ENCODE data around the gene BCAR1. TPM values are rescaled to one million over a fixed set of nuclear protein-coding genes. Genes with fewer than 3 reads are reported as not detected.

BCAR1 gene
- polyA plus RNA-seq, 1 donor (not counting 4 experiments of a cell fraction or from before 2014, with no cell fraction given): 17.8 TPM

DNA sequence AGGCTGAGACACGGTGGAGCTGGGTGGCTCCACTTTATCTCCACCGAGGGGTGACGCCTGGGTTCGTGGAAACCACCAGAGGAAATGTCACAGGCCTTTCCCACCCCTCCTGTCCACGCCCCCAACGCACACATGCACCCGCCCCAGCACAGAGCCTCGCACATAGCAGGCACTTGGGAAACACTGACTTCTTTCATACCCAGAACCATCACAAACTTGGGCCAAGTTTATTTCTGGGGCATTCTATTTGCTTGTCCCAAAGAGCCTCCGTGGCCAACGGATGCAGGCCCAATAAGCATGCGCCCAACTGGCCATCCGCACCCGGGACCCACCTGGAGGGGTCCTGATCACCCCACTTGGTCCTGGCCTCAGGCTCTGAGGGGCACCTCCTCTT lies 3.3 kb downstream of the BCAR1 start:
- TF ChIP-seq CTCF (optimal IDR thresholded peaks at IDR 0.05 in 1 of 3, IDR thresholded peaks at IDR 0.05 in 1 of 3, conservative IDR thresholded peaks at IDR 0.05 in 1 of 3; ENCODE audit: extremely low read depth in 1 of 3, insufficient read depth in 2 of 3, low read length in 3 of 3): no peak
- no peak for TF ChIP-seq EZH2 (IDR thresholded peaks at IDR 0.05; ENCODE audit: low read length)
- Histone ChIP-seq H4K20me1 (ENCODE audit: control insufficient read depth, extremely low read depth, insufficient read depth, low read length) (peaks cover 19% of the 10 kb centered on the region), H3K9ac (ENCODE audit: control insufficient read depth, extremely low read depth, insufficient read depth, low read length) (no peak overlapping the region), H2AFZ (ENCODE audit: control insufficient read depth, low read length) (no peak overlapping the region), H3K9me3 (ENCODE audit: control insufficient read depth, low read depth, low read length) (no peaks in the 10 kb centered on the region), H3K9me1 (ENCODE audit: control insufficient read depth, extremely low read depth, insufficient read depth, low read length) (peaks cover 2% of the 10 kb centered on the region), H3K27ac (ENCODE audit: control insufficient read depth, insufficient read depth, low read length) (no peak overlapping the region), H3K4me2 (ENCODE audit: control insufficient read depth, extremely low read depth, insufficient read depth, low read depth, low read length) (no peak overlapping the region), H3K4me1 (ENCODE audit: control insufficient read depth, extremely low read depth, insufficient read depth, low read length) (peaks cover 78% of the 10 kb centered on the region), H3K4me3 (ENCODE audit: control insufficient read depth in 2 of 3, extremely low read depth in 1 of 3, insufficient read depth in 2 of 3, low read depth in 1 of 3, low read length in 3 of 3) (no peak overlapping the region), H3K36me3 (ENCODE audit: control insufficient read depth in 2 of 2, extremely low read depth in 1 of 2, insufficient read depth in 2 of 2, low read length in 2 of 2) (peaks cover 7 to 29% of the 10 kb centered on the region in 2 experiments), H3K27me3 (ENCODE audit: control insufficient read depth, extremely low read depth, insufficient read depth, low read length) (no peaks in the 10 kb centered on the region), H3K79me2 (ENCODE audit: control insufficient read depth, insufficient read depth, low read length) (peaks cover 94% of the 10 kb centered on the region)
- dilution Hi-C loops (cut with MboI; ENCODE audit: extremely low pct_ligation_motif_present, low sequenced_read_pairs): loop anchor here (25.0 kb wide), 1 partner anchor 139 kb away; no protein-coding TSS in a partner anchor
- FAIRE-seq (no peak), DNase-seq (ENCODE audit: low read depth, low spot score) (no peak)

- Histone ChIP-seq H3K4me1 (ENCODE audit: control insufficient read depth, extremely low read depth, insufficient read depth, low read length) (peaks cover 69% of the 10 kb centered on the region), H3K36me3 (ENCODE audit: control insufficient read depth in 2 of 2, extremely low read depth in 1 of 2, insufficient read depth in 2 of 2, low read length in 2 of 2) (peaks cover 13 to 34% of the 10 kb centered on the region in 2 experiments), H3K4me2 (ENCODE audit: control insufficient read depth, extremely low read depth, insufficient read depth, low read depth, low read length) (no peak overlapping the region), H3K27me3 (ENCODE audit: control insufficient read depth, extremely low read depth, insufficient read depth, low read length) (no peaks in the 10 kb centered on the region), H3K4me3 (ENCODE audit: control insufficient read depth in 2 of 3, extremely low read depth in 1 of 3, insufficient read depth in 2 of 3, low read depth in 1 of 3, low read length in 3 of 3) (no peak overlapping the region), H3K9ac (ENCODE audit: control insufficient read depth, extremely low read depth, insufficient read depth, low read length) (no peak overlapping the region), H3K79me2 (ENCODE audit: control insufficient read depth, insufficient read depth, low read length) (peaks cover 95% of the 10 kb centered on the region), H3K9me1 (ENCODE audit: control insufficient read depth, extremely low read depth, insufficient read depth, low read length) (peaks cover 2% of the 10 kb centered on the region), H2AFZ (ENCODE audit: control insufficient read depth, low read length) (no peak overlapping the region), H3K27ac (ENCODE audit: control insufficient read depth, insufficient read depth, low read length) (no peak overlapping the region), H4K20me1 (ENCODE audit: control insufficient read depth, extremely low read depth, insufficient read depth, low read length) (peaks cover 17% of the 10 kb centered on the region), H3K9me3 (ENCODE audit: control insufficient read depth, low read depth, low read length) (no peaks in the 10 kb centered on the region)
- TF ChIP-seq EZH2 (IDR thresholded peaks at IDR 0.05; ENCODE audit: low read length) (no peak), CTCF (optimal IDR thresholded peaks at IDR 0.05 in 1 of 3, IDR thresholded peaks at IDR 0.05 in 1 of 3, conservative IDR thresholded peaks at IDR 0.05 in 1 of 3; ENCODE audit: extremely low read depth in 1 of 3, insufficient read depth in 2 of 3, low read length in 3 of 3) (no peak)
- DNase-seq (ENCODE audit: low read depth, low spot score) (no peak), FAIRE-seq (no peak)
- dilution Hi-C loops (cut with MboI; ENCODE audit: extremely low pct_ligation_motif_present, low sequenced_read_pairs): loop anchor here (25.0 kb wide), 1 partner anchor 140 kb away; no protein-coding TSS in a partner anchor
These were observed 4.2 kb downstream of the BCAR1 start for GRCh38 chr16:75247249-75247648.

All from keratinocyte (primary cell).